GM23338 (cell line): ENCODE results near the gene RNF213. TPM values are rescaled to one million over a fixed set of nuclear protein-coding genes. Genes with fewer than 3 reads are reported as not detected.

Source experiments
- ATAC-seq: fragments of 200-7000 bp; cut with Tn5 transposase; 3 replicates; pipeline ENCODE4 v1.9.1; 2020
- DNase-seq: peaks from one replicate; pipeline ENCODE4 v3.0.0-alpha.2; 2015; ENCODE audit warnings: low spot score
- H2AFZ ChIP-seq: fragments of 200-600 bp; sonication (generic); 2 replicates; pipeline ENCODE4 v1.8.0; 2016; ENCODE audit warnings: antibody characterized with exemption, mild to moderate bottlenecking, moderate library complexity
- H3F3A ChIP-seq: fragments of 200-600 bp; sonication (generic); replicated peaks from 2 replicates; pipeline ENCODE4 v1.8.0; 2017; ENCODE audit warnings: antibody characterized with exemption, mixed run types, low read depth
- H3K27ac ChIP-seq: fragments of 200-600 bp; sonication (generic); 2 replicates; pipeline ENCODE4 v1.6.1; 2016; ENCODE audit warnings: low read depth
- H3K27me3 ChIP-seq: fragments of 200-600 bp; sonication (generic); 2 replicates; pipeline ENCODE4 v1.8.0; 2016; ENCODE audit warnings: mild to moderate bottlenecking, mixed run types, moderate library complexity; ENCODE audit not compliant: insufficient read depth
- H3K36me3 ChIP-seq: fragments of 200-600 bp; sonication (generic); 2 replicates; pipeline ENCODE4 v1.8.0; 2016; ENCODE audit warnings: mild to moderate bottlenecking; ENCODE audit not compliant: insufficient read depth
- H3K4me1 ChIP-seq: fragments of 200-600 bp; sonication (generic); 2 replicates; pipeline ENCODE4 v1.8.0; 2016; ENCODE audit warnings: mild to moderate bottlenecking, moderate library complexity; ENCODE audit not compliant: insufficient read depth
- H3K4me2 ChIP-seq: fragments of 200-600 bp; sonication (generic); 2 replicates; pipeline ENCODE4 v1.7.1; 2017; ENCODE audit warnings: mixed run types
- H3K4me3 ChIP-seq: fragments of 200-600 bp; sonication (generic); 2 replicates; pipeline ENCODE4 v1.6.1; 2016; ENCODE audit warnings: mixed run types
- H3K79me2 ChIP-seq: fragments of 200-600 bp; sonication (generic); replicated peaks from 2 replicates; pipeline ENCODE4 v1.8.0; 2017; ENCODE audit warnings: mild to moderate bottlenecking; ENCODE audit not compliant: insufficient read depth
- H3K9me2 ChIP-seq: fragments of 200-600 bp; sonication (generic); 2 replicates; pipeline ENCODE4 v1.8.0; 2017; ENCODE audit not compliant: insufficient read depth
- H4K20me1 ChIP-seq: fragments of 200-600 bp; sonication (generic); replicated peaks from 2 replicates; pipeline ENCODE4 v1.8.0; 2017; ENCODE audit warnings: mild to moderate bottlenecking; ENCODE audit not compliant: insufficient read depth
- H3K27ac Mint-ChIP-seq: 2 replicates; pipeline ENCODE4 v1.8.0; 2020; ENCODE audit warnings: inconsistent platforms, mild to moderate bottlenecking, moderate library complexity, mixed read lengths
- H3K27me3 Mint-ChIP-seq: 3 replicates; pipeline ENCODE4 v1.8.0; 2022; ENCODE audit warnings: low read depth, mild to moderate bottlenecking, moderate library complexity, mixed read lengths, inconsistent platforms; ENCODE audit not compliant: insufficient read depth, poor library complexity
- H3K36me3 Mint-ChIP-seq: 3 replicates; pipeline ENCODE4 v1.8.0; 2021; ENCODE audit warnings: low read depth, mild to moderate bottlenecking, inconsistent platforms, moderate library complexity, mixed read lengths
- H3K4me1 Mint-ChIP-seq: 3 replicates; pipeline ENCODE4 v1.8.0; 2020; ENCODE audit warnings: mild to moderate bottlenecking, inconsistent platforms, mixed read lengths
- H3K4me3 Mint-ChIP-seq: 3 replicates; pipeline ENCODE4 v1.8.0; 2021; ENCODE audit warnings: moderate library complexity, mild to moderate bottlenecking, inconsistent platforms, mixed read lengths
- H3K9me3 Mint-ChIP-seq: 3 replicates; pipeline ENCODE4 v1.8.0; 2020; ENCODE audit warnings: moderate library complexity, mild to moderate bottlenecking, inconsistent platforms, mixed read lengths
- CREB1 ChIP-seq: fragments of 250-450 bp; sonication (Bioruptor Pico); IDR thresholded peaks from 2 replicates; pipeline ENCODE4 v1.5.0; 2020; ENCODE audit warnings: low read depth, mild to moderate bottlenecking, moderate library complexity
- CTCF ChIP-seq, 2 experiments: fragments of 200-600 bp in 1 of 2; sonication (generic) in 1 of 2; conservative IDR thresholded peaks; 2 replicates each; pipeline versions ENCODE4 v1.5.1 to v1.6.1; 2016 to 2017; ENCODE audit warnings: antibody characterized with exemption in 2 of 2, low read depth in 2 of 2, mild to moderate bottlenecking in 2 of 2, moderate library complexity in 1 of 2
- EZH2 ChIP-seq: fragments of 200-600 bp; sonication (generic); IDR thresholded peaks from one replicate; pipeline ENCODE4 v1.8.0; 2017; ENCODE audit warnings: antibody characterized with exemption, mild to moderate bottlenecking, low read depth; ENCODE audit not compliant: unreplicated experiment
- EZH2phosphoT487 ChIP-seq: fragments of 200-600 bp; sonication (generic); IDR thresholded peaks from one replicate; pipeline ENCODE4 v1.8.1; 2018; ENCODE audit warnings: antibody characterized with exemption; ENCODE audit not compliant: unreplicated experiment
- JUNB ChIP-seq: IDR thresholded peaks from one replicate; pipeline ENCODE4 v1.6.1; 2016; ENCODE audit warnings: antibody characterized with exemption; ENCODE audit not compliant: unreplicated experiment
- NANOG ChIP-seq: IDR thresholded peaks from 2 replicates; pipeline ENCODE4 v1.6.1; 2016; ENCODE audit warnings: antibody characterized with exemption, borderline replicate concordance
- POLR2AphosphoS5 ChIP-seq: IDR thresholded peaks from 2 replicates; pipeline ENCODE4 v1.6.1; 2016; ENCODE audit warnings: antibody characterized with exemption, low read depth
- STAT1 ChIP-seq: IDR thresholded peaks from one replicate; pipeline ENCODE4 v1.6.1; 2016; ENCODE audit warnings: antibody characterized with exemption; ENCODE audit not compliant: unreplicated experiment
- ZNF114 ChIP-seq: fragments of 250-450 bp; sonication (Bioruptor Pico); IDR thresholded peaks from 2 replicates; pipeline ENCODE4 v1.5.0; 2020; ENCODE audit warnings: mild to moderate bottlenecking, moderate library complexity
- ZNF331 ChIP-seq: fragments of 250-450 bp; sonication (Bioruptor Pico); IDR thresholded peaks from 2 replicates; pipeline ENCODE4 v1.5.0; 2020; ENCODE audit warnings: low read depth, mild to moderate bottlenecking, moderate library complexity
- ZNF462 ChIP-seq: fragments of 250-450 bp; sonication (Bioruptor Pico); IDR thresholded peaks from 2 replicates; pipeline ENCODE4 v1.5.0; 2020; ENCODE audit warnings: mild to moderate bottlenecking, moderate library complexity
- polyA plus RNA-seq: library from polyadenylated mRNA; unstranded; fragments of >200 nt; fragmentation: Nextera tagmentation; extraction: Ambion mirVana; gene quantifications from 2 replicates; pipeline ENCODE4 v1.2.1, GENCODE V29; 2016
- total RNA-seq: library from RNA; depleted of rRNA; stranded (reverse); fragments of >200 nt; shearing (Covaris generic); gene quantifications from 2 replicates; pipeline ENCODE4 v1.2.3, GENCODE V29; 2014
- TF ChIP-seq, protein P1 (sequence below): IDR thresholded peaks from 2 replicates; pipeline ENCODE4 v1.6.1; 2016; ENCODE audit warnings: antibody characterized with exemption
- TF ChIP-seq, protein P2 (sequence below): IDR thresholded peaks from one replicate; pipeline ENCODE4 v1.6.1; 2018; ENCODE audit warnings: antibody characterized with exemption; ENCODE audit not compliant: unreplicated experiment

The RNF213 gene
- total and polyA plus RNA-seq, 2 experiments from 2014 or later = 21.2 to 67.2 TPM

DNA sequence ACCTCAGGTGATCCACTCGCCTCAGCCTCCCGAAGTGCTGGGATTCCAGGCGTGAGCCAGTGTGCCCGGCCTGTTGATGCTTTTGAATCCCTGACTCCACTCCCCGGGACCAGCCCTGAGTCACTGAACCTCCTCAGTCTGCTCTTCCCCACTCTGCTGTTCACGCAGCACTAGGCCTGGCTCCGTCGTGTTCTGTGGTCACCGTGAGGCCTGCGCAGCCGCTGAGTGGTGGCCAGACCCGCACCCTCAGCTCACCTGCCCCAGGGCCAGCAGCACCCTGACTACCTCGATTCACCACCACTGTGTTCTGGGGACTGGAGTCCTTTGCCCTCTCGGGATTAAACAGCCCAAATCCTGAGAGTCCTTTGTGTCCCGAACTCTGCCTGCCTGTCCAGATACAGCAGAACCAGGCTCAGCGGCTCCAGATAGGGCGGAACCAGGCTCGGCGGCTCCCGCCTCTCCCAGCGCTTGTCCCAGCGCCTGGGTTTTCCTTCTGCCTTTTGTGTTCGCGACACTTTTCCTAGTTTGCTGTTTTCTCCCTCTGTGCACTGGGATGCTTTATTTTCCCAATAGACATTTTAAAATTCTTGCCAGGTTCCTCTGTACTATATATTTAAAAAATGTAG, 95.7 kb downstream of the RNF213 start:
- Mint-ChIP-seq H3K4me1 (no peaks in the 10 kb centered on the region), H3K9me3 (peaks cover 4% of the 10 kb centered on the region; the same call in 1 of the 3 replicates), H3K36me3 (peaks cover 72% of the 10 kb centered on the region), H3K27me3 (peaks cover 12% of the 10 kb centered on the region), H3K27ac (no peak overlapping the region), H3K4me3 (no peak overlapping the region)
- ATAC-seq (no peak), DNase-seq (no peak)
- no peaks in the 10 kb centered on the region for H3K27me3 ChIP-seq
- H3K4me3 ChIP-seq = no peak overlapping the region
- no peaks in the 10 kb centered on the region for H4K20me1 ChIP-seq
- H3K27ac ChIP-seq = no peak overlapping the region
- no peaks in the 10 kb centered on the region for H3K9me2 ChIP-seq
- no peak overlapping the region for H2AFZ ChIP-seq
- H3K4me1 ChIP-seq = no peaks in the 10 kb centered on the region
- no peaks in the 10 kb centered on the region for H3K79me2 ChIP-seq
- TF ChIP-seq EZH2phosphoT487 (no peak), CREB1 (no peak), EZH2 (no peak), ZNF462 (CRISPR knock-in tag) (no peak), STAT1 (no peak), JUNB (no peak), ZNF114 (CRISPR knock-in tag) (no peak), CTCF (conservative IDR thresholded peaks at IDR 0.05; ENCODE audit: low read depth in 2 of 2) (no peak), NANOG (no peak), POLR2AphosphoS5 (no peak), ZNF331 (CRISPR knock-in tag) (no peak)
- TF ChIP-seq, protein P1, sequence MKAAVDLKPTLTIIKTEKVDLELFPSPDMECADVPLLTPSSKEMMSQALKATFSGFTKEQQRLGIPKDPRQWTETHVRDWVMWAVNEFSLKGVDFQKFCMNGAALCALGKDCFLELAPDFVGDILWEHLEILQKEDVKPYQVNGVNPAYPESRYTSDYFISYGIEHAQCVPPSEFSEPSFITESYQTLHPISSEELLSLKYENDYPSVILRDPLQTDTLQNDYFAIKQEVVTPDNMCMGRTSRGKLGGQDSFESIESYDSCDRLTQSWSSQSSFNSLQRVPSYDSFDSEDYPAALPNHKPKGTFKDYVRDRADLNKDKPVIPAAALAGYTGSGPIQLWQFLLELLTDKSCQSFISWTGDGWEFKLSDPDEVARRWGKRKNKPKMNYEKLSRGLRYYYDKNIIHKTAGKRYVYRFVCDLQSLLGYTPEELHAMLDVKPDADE = no peak
- TF ChIP-seq, protein P2, sequence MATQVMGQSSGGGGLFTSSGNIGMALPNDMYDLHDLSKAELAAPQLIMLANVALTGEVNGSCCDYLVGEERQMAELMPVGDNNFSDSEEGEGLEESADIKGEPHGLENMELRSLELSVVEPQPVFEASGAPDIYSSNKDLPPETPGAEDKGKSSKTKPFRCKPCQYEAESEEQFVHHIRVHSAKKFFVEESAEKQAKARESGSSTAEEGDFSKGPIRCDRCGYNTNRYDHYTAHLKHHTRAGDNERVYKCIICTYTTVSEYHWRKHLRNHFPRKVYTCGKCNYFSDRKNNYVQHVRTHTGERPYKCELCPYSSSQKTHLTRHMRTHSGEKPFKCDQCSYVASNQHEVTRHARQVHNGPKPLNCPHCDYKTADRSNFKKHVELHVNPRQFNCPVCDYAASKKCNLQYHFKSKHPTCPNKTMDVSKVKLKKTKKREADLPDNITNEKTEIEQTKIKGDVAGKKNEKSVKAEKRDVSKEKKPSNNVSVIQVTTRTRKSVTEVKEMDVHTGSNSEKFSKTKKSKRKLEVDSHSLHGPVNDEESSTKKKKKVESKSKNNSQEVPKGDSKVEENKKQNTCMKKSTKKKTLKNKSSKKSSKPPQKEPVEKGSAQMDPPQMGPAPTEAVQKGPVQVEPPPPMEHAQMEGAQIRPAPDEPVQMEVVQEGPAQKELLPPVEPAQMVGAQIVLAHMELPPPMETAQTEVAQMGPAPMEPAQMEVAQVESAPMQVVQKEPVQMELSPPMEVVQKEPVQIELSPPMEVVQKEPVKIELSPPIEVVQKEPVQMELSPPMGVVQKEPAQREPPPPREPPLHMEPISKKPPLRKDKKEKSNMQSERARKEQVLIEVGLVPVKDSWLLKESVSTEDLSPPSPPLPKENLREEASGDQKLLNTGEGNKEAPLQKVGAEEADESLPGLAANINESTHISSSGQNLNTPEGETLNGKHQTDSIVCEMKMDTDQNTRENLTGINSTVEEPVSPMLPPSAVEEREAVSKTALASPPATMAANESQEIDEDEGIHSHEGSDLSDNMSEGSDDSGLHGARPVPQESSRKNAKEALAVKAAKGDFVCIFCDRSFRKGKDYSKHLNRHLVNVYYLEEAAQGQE = no peak
- peaks cover 12% of the 10 kb centered on the region for H3K36me3 ChIP-seq
- no peak overlapping the region for H3K4me2 ChIP-seq
- H3F3A ChIP-seq = no peaks in the 10 kb centered on the region
